DND-41 (cell line): Measurements from ENCODE around the gene CCBE1.

Source experiments
- ATAC-seq: fragments of 200-7000 bp; cut with Tn5 transposase; 3 replicates; pipeline ENCODE4 v1.9.1; 2021; ENCODE audit warnings: low read depth; ENCODE audit not compliant: insufficient read depth
- DNase-seq: peaks from one replicate; pipeline ENCODE4 v3.0.0-alpha.2; 2020
- H2AFZ ChIP-seq: 2 replicates; pipeline ENCODE4 v1.6.0; 2012; ENCODE audit warnings: low read depth, low read length
- H3K27ac ChIP-seq: 2 replicates; pipeline ENCODE4 v1.5.1; 2012; ENCODE audit warnings: low read length, inconsistent platforms
- H3K27me3 ChIP-seq: fragments of 200-600 bp; sonication (generic); 2 replicates; pipeline ENCODE4 v1.6.0; 2012; ENCODE audit warnings: low read length, mild to moderate bottlenecking, inconsistent platforms; ENCODE audit not compliant: insufficient read depth, poor library complexity
- H3K36me3 ChIP-seq: 2 replicates; pipeline ENCODE4 v1.5.1; 2012; ENCODE audit warnings: low read length, inconsistent platforms; ENCODE audit not compliant: insufficient read depth
- H3K4me1 ChIP-seq: 2 replicates; pipeline ENCODE4 v1.5.1; 2012; ENCODE audit warnings: mild to moderate bottlenecking, low read length; ENCODE audit not compliant: insufficient read depth
- H3K4me2 ChIP-seq: 2 replicates; pipeline ENCODE4 v1.6.0; 2012; ENCODE audit warnings: mild to moderate bottlenecking, moderate library complexity, low read length, inconsistent platforms; ENCODE audit not compliant: insufficient read depth
- H3K4me3 ChIP-seq, 2 experiments: fragments of 200-600 bp in 1 of 2; shearing (Covaris generic) in 1 of 2; 2 replicates each; pipeline ENCODE4 v1.5.1; 2012 to 2016; ENCODE audit warnings: inconsistent platforms in 2 of 2, low read length in 2 of 2, mild to moderate bottlenecking in 2 of 2, low read depth in 1 of 2, moderate library complexity in 1 of 2
- H3K79me2 ChIP-seq: 2 replicates; pipeline ENCODE4 v1.6.0; 2012; ENCODE audit warnings: low read length, inconsistent platforms; ENCODE audit not compliant: insufficient read depth
- H3K9ac ChIP-seq: 2 replicates; pipeline ENCODE4 v1.6.0; 2012; ENCODE audit warnings: low read depth, mild to moderate bottlenecking, inconsistent platforms, low read length, moderate library complexity
- H3K9me3 ChIP-seq: 2 replicates; pipeline ENCODE4 v1.5.1; 2012; ENCODE audit warnings: low read length, moderate library complexity, mild to moderate bottlenecking, inconsistent platforms; ENCODE audit not compliant: insufficient read depth, severe bottlenecking
- H4K20me1 ChIP-seq: 2 replicates; pipeline ENCODE4 v1.6.0; 2012; ENCODE audit warnings: low read length; ENCODE audit not compliant: insufficient read depth
- EZH2 ChIP-seq: IDR thresholded peaks from 3 replicates; pipeline ENCODE4 v1.6.1; 2012; ENCODE audit warnings: borderline replicate concordance, low read depth, mild to moderate bottlenecking, moderate library complexity, low read length, inconsistent platforms; ENCODE audit not compliant: severe bottlenecking
- TF ChIP-seq, protein P1 (sequence below): IDR thresholded peaks from 2 replicates; pipeline ENCODE4 v1.5.1; 2012; ENCODE audit warnings: borderline replicate concordance, low read length, moderate library complexity, mild to moderate bottlenecking; ENCODE audit not compliant: poor library complexity, severe bottlenecking; ENCODE audit errors: extremely low read depth

CCBE1 gene

DNA sequence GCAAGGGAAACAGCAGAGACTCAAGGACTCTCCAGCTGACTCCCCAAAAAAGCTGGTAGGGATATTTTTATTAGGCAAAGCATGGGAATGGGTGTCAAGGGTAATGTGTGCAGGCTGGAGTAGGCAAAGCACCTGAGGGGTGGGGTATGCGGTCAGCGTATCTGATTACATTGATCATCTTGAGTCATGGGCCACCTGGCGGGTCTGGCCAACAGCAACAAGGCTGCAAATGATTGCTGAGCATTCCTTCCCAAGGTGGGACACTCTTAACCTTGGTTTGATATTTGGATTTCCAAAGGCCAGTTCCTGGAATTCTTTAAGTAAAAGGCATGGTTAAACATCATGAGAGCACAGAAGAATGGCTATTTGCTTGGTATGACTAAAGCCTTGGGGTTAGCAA lies 32.6 kb upstream of the CCBE1 start:
- Histone ChIP-seq H3K4me1 (no peaks in the 10 kb centered on the region), H3K27me3 (no peaks in the 10 kb centered on the region), H3K4me3 (no peak overlapping the region), H3K27ac (no peak overlapping the region), H3K4me2 (no peak overlapping the region), H4K20me1 (no peaks in the 10 kb centered on the region), H3K79me2 (no peaks in the 10 kb centered on the region), H3K9me3 (no peaks in the 10 kb centered on the region), H2AFZ (no peak overlapping the region), H3K9ac (no peak overlapping the region), H3K36me3 (no peaks in the 10 kb centered on the region)
- DNase-seq, result no peak
- no peak for TF ChIP-seq EZH2
- TF ChIP-seq, protein P1, sequence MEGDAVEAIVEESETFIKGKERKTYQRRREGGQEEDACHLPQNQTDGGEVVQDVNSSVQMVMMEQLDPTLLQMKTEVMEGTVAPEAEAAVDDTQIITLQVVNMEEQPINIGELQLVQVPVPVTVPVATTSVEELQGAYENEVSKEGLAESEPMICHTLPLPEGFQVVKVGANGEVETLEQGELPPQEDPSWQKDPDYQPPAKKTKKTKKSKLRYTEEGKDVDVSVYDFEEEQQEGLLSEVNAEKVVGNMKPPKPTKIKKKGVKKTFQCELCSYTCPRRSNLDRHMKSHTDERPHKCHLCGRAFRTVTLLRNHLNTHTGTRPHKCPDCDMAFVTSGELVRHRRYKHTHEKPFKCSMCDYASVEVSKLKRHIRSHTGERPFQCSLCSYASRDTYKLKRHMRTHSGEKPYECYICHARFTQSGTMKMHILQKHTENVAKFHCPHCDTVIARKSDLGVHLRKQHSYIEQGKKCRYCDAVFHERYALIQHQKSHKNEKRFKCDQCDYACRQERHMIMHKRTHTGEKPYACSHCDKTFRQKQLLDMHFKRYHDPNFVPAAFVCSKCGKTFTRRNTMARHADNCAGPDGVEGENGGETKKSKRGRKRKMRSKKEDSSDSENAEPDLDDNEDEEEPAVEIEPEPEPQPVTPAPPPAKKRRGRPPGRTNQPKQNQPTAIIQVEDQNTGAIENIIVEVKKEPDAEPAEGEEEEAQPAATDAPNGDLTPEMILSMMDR, result no peak
- no peak for ATAC-seq

DNA sequence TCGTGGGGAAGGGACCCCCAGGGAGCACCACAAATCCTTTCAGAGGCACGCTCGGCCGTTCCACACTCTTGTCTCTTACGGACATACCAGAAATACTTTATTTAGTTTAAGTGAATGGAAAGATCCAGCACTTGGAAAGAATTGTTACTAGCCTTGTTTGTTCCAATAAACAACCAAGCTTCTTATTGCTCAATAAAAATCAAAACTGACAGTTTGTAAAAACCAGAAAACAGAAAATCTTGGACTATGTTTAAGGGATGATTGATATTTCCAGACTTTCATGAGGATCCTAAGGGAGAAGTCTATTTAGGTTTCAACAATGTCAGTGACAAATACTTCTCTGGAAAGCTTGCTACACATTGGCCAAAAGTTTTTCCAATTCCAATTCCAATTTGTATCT lies 31.6 kb upstream of the CCBE1 start:
- TF ChIP-seq EZH2, result no peak
- TF ChIP-seq, protein P1, result no peak
- Histone ChIP-seq H3K4me2 (no peak overlapping the region), H4K20me1 (no peaks in the 10 kb centered on the region)

DNA sequence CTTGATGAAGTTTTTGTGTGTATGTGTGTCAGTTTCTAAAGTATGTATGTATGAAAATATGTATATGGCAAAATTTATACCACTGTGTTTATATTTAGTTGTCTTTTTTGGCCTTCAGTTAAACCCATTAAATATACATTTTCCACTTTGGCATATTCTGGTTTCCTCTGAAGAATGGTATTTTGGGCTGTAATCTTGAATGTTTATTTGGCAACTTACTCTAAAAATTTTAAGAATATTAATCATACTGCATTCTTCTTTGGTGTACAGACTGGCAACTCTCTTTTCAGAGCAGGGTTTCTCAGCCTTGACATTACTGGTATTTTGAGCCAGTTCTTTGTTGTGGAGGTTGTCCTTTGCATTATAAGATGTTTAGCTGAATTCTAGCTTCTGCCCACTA lies 27.9 kb upstream of the CCBE1 start:
- Histone ChIP-seq H3K27ac (no peak overlapping the region), H2AFZ (no peak overlapping the region), H3K4me2 (no peak overlapping the region), H4K20me1 (no peaks in the 10 kb centered on the region), H3K79me2 (no peaks in the 10 kb centered on the region), H3K27me3 (no peaks in the 10 kb centered on the region), H3K9me3 (no peaks in the 10 kb centered on the region), H3K4me1 (no peaks in the 10 kb centered on the region), H3K36me3 (no peaks in the 10 kb centered on the region), H3K4me3 (no peak overlapping the region), H3K9ac (no peak overlapping the region)
- ATAC-seq (no peak), DNase-seq (no peak)
- TF ChIP-seq, protein P1, result no peak
- TF ChIP-seq EZH2, result no peak

More for the DNA sequence above, 31.6 kb upstream of the CCBE1 start:
- no peak overlapping the region for H2AFZ ChIP-seq
- no peaks in the 10 kb centered on the region for H3K27me3 ChIP-seq
- H3K79me2 ChIP-seq, result no peaks in the 10 kb centered on the region
- ATAC-seq, result no peak
- H3K4me3 ChIP-seq, result no peak overlapping the region
- DNase-seq, result no peak
- no peak overlapping the region for H3K9ac ChIP-seq
- no peaks in the 10 kb centered on the region for H3K9me3 ChIP-seq
- no peaks in the 10 kb centered on the region for H3K4me1 ChIP-seq
- no peak overlapping the region for H3K27ac ChIP-seq
- H3K36me3 ChIP-seq, result no peaks in the 10 kb centered on the region

DNA sequence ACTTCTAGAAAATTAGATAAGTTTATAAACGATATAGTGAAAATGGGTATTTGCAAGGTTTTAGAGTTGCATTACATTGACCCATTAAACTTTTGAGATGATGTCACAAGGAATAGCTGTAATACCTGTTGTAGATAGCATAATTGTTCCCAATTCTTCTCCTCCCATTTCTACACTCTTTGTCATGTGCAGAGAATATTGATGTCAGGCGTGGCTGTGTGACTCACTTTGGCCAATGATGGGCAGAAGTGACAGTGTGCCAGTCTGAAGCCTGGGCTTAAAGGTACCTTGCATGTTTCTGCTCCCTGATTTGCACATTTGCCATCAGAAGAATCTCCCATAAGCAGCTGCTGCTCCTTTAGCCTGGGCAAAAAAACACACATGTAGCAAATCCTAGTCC lies 26.9 kb upstream of the CCBE1 start:
- Histone ChIP-seq H3K9ac (no peak overlapping the region), H3K4me2 (no peak overlapping the region), H3K4me1 (no peaks in the 10 kb centered on the region), H3K27ac (no peak overlapping the region), H3K9me3 (no peaks in the 10 kb centered on the region), H3K79me2 (no peaks in the 10 kb centered on the region), H3K4me3 (no peak overlapping the region), H3K27me3 (no peaks in the 10 kb centered on the region), H2AFZ (no peak overlapping the region), H4K20me1 (no peaks in the 10 kb centered on the region), H3K36me3 (no peaks in the 10 kb centered on the region)
- no peak for ATAC-seq
- TF ChIP-seq, protein P1, result no peak
- TF ChIP-seq EZH2, result no peak
- DNase-seq, result no peak
